ENCODE results near the gene CPLX1.

The CPLX1 gene

GRCh38 chr4:864456-865120 lies 38.7 kb upstream of the CPLX1 start:
- H3K36me3 ChIP-seq (ENCODE audit: insufficient read depth, low read length): peaks cover 7% of the 10 kb centered on the region

GRCh38 chr4:860561-860960 lies 34.6 kb upstream of the CPLX1 start:
- Histone ChIP-seq H3K4me1 (ENCODE audit: insufficient read depth, low read length) (no peaks in the 10 kb centered on the region), H3K9ac (ENCODE audit: low read depth, low read length) (no peak overlapping the region), H3K9me3 (ENCODE audit: control insufficient read depth, insufficient read depth, low read length) (no peaks in the 10 kb centered on the region), H3K36me3 (ENCODE audit: insufficient read depth, low read length) (peaks cover 15% of the 10 kb centered on the region)

More at GRCh38 chr4:864456-865120, 38.7 kb upstream of the CPLX1 start:
- peaks cover 3% of the 10 kb centered on the region; the same call in 1 of the 2 replicates for H3K4me1 ChIP-seq (ENCODE audit: insufficient read depth, low read length)
- no peak overlapping the region for H3K9ac ChIP-seq (ENCODE audit: low read depth, low read length)
- H3K9me3 ChIP-seq (ENCODE audit: control insufficient read depth, insufficient read depth, low read length): no peaks in the 10 kb centered on the region

DNA sequence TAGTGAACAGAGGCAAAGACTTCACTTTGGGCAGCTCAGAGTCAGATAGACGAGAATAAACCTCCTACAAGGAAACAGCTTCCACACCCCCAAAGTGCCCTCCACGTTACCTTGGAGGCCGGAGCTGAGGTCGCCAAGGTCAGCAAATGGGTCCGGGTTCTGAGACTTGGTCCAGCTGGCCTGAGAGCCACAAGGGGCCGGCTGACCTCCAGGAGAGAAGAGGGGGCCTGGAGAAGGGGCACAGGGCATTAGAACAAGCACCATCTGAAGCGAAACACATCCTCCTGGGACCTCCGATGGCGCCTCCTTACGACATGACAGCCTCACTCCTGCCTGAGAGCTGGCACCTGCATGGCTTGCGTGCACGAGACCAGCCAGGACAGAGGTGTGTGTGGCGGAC lies 33.6 kb upstream of the CPLX1 start:
- Histone ChIP-seq H3K4me1 (ENCODE audit: insufficient read depth, low read length) (no peaks in the 10 kb centered on the region), H3K36me3 (ENCODE audit: insufficient read depth, low read length) (peaks cover 14% of the 10 kb centered on the region), H3K9me3 (ENCODE audit: control insufficient read depth, insufficient read depth, low read length) (no peaks in the 10 kb centered on the region), H3K9ac (ENCODE audit: low read depth, low read length) (no peak overlapping the region)

DNA sequence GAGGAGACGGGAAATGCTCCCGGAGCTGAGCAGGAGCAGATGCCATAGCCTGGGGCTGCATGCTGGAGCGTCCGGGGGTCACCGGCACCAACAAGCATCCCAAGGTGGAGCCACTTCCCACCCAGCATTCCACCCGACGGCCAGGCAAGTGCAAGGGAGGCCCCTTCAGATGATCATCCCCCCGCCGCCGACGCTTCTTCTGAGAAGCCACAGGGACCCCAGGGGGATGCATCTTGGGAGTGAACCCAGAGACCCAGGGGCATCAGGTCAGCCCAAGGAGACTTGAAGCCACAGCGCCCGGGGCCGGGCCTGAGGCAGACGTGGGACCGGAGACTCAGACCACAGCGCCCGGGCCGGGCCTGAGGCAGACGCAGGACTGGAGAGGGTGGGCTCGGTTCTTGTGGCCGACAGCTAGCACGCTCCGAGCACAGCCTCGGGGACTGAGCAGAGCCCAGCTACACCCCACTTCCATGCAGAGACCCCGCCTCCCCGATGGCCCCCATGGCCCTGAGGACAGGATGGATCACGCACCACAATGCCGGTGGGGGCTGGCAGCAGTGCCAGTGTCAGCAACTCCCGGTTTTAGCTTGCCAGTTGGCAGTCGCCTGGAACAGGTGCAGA lies 33.0 kb upstream of the CPLX1 start:
- H3K9me3 ChIP-seq (ENCODE audit: control insufficient read depth, insufficient read depth, low read length): no peaks in the 10 kb centered on the region
- peaks cover 11% of the 10 kb centered on the region; the same call in 1 of the 2 replicates for H3K36me3 ChIP-seq (ENCODE audit: insufficient read depth, low read length)
- no peaks in the 10 kb centered on the region for H3K4me1 ChIP-seq (ENCODE audit: insufficient read depth, low read length)
- no peak overlapping the region for H3K9ac ChIP-seq (ENCODE audit: low read depth, low read length)

DNA sequence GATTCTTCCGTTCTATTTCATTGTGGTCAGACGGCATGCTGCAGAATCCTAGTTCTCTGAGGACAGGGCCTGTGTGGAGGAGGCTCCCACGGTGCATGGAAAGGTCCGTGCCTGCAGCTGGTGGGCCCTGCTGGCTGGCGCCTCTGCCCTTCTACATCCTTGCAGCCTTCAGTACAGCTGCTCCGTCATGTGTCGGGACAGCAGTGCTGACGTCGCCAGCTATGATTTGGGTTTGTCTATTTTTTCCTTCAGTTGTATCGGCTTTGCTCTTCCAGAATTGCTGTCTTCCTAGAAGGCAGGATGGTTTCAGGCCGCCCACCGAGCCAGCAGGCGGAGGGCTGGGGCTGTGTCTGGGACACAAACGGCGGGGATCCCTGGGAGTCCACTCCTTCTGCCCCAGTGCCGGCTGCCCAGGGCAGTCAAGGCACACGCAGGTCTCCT lies 32.1 kb upstream of the CPLX1 start:
- no peak overlapping the region for H3K9ac ChIP-seq (ENCODE audit: low read depth, low read length)
- H3K9me3 ChIP-seq (ENCODE audit: control insufficient read depth, insufficient read depth, low read length): no peaks in the 10 kb centered on the region
- peaks cover 9% of the 10 kb centered on the region; the same call in 1 of the 2 replicates for H3K36me3 ChIP-seq (ENCODE audit: insufficient read depth, low read length)
- H3K4me1 ChIP-seq (ENCODE audit: insufficient read depth, low read length): no peaks in the 10 kb centered on the region

- Histone ChIP-seq H3K9ac (ENCODE audit: low read depth, low read length) (no peak overlapping the region), H3K4me1 (ENCODE audit: insufficient read depth, low read length) (no peaks in the 10 kb centered on the region), H3K36me3 (ENCODE audit: insufficient read depth, low read length) (peaks cover 9% of the 10 kb centered on the region; the same call in 1 of the 2 replicates), H3K9me3 (ENCODE audit: control insufficient read depth, insufficient read depth, low read length) (no peaks in the 10 kb centered on the region)
Observed at GRCh38 chr4:857461-857860, 31.5 kb upstream of the CPLX1 start.

DNA sequence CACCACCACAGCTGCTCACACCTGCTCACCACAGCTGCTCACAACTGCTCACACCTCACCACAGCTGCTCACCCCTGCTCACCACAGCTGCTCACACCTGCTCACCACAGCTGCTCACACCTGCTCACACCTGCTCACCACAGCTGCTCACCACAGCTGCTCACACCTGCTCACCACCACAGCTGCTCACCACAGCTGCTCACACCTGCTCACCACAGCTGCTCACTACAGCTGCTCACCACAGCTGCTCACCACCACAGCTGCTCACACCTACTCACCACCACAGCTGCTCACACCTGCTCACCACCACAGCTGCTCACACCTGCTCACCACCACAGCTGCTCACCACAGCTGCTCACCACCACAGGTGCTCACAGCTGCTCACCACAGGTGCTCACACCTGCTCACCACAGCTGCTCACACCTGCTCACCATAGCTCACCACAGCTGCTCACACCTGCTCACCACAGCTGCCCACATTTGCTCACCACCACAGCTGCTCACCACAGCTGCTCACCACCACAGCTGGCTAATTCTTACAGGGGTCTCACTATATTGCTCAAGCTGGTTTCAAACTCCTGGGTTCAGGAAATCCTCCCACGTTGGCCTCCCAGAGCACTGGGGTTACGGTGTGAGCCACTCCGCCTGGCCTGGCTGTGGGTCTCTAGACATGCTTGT lies 30.4 kb upstream of the CPLX1 start:
- peaks cover 9% of the 10 kb centered on the region; the same call in 1 of the 2 replicates for H3K36me3 ChIP-seq (ENCODE audit: insufficient read depth, low read length)
- no peak overlapping the region for H3K9ac ChIP-seq (ENCODE audit: low read depth, low read length)
- no peaks in the 10 kb centered on the region for H3K4me1 ChIP-seq (ENCODE audit: insufficient read depth, low read length)
- no peaks in the 10 kb centered on the region for H3K9me3 ChIP-seq (ENCODE audit: control insufficient read depth, insufficient read depth, low read length)

DNA sequence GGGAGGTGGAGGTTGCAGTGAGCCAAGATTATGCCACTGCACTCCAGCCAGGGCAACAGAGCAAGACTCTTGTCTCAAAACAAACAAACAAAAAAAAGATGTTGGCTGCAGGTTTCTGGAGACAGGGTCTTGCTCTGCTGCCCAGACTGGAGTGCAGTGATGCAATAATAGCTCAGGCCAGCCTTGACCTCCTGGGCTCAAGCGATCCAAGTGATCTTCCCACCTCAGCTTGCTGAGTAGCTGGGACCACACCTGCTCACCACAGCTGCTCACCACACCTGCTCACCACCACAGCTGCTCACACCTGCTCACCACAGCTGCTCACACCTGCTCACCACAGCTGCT lies 29.9 kb upstream of the CPLX1 start:
- Histone ChIP-seq H3K9me3 (ENCODE audit: control insufficient read depth, insufficient read depth, low read length) (no peaks in the 10 kb centered on the region), H3K4me1 (ENCODE audit: insufficient read depth, low read length) (no peaks in the 10 kb centered on the region), H3K36me3 (ENCODE audit: insufficient read depth, low read length) (peaks cover 9% of the 10 kb centered on the region; the same call in 1 of the 2 replicates), H3K9ac (ENCODE audit: low read depth, low read length) (no peak overlapping the region)

DNA sequence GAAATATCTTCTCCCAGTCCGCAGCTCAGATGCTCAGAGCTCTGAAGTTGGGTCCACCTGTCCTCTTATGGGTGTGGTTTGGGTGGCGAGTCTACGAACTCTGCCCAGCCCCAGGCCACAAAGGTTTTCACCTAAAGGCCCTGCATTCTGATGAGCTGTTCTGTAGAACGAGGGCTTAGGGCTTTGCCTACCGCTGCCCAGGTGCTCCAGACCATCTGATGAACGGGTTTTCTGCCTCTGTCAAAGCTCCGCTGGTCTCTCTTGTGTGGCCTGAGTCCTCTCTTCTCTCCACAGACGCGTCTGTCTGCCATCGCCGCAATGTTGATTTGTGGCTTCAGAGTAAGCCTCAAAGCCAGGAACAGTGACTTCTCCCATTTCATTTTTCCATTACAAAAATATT lies 28.4 kb upstream of the CPLX1 start:
- Histone ChIP-seq H3K4me1 (ENCODE audit: insufficient read depth, low read length) (no peaks in the 10 kb centered on the region), H3K9ac (ENCODE audit: low read depth, low read length) (no peak overlapping the region), H3K36me3 (ENCODE audit: insufficient read depth, low read length) (peaks cover 9% of the 10 kb centered on the region; the same call in 1 of the 2 replicates), H3K9me3 (ENCODE audit: control insufficient read depth, insufficient read depth, low read length) (no peaks in the 10 kb centered on the region)

GRCh38 chr4:853416-853781 lies 27.5 kb upstream of the CPLX1 start:
- Histone ChIP-seq H3K9ac (ENCODE audit: low read depth, low read length) (no peak overlapping the region), H3K36me3 (ENCODE audit: insufficient read depth, low read length) (peaks cover 6% of the 10 kb centered on the region; the same call in 1 of the 2 replicates), H3K4me1 (ENCODE audit: insufficient read depth, low read length) (no peaks in the 10 kb centered on the region), H3K9me3 (ENCODE audit: control insufficient read depth, insufficient read depth, low read length) (no peaks in the 10 kb centered on the region)

GRCh38 chr4:851701-852430 lies 25.9 kb upstream of the CPLX1 start:
- no peaks in the 10 kb centered on the region for H3K9me3 ChIP-seq (ENCODE audit: control insufficient read depth, insufficient read depth, low read length)
- H3K9ac ChIP-seq (ENCODE audit: low read depth, low read length): no peak overlapping the region
- H3K36me3 ChIP-seq (ENCODE audit: insufficient read depth, low read length): peaks cover 3% of the 10 kb centered on the region; the same call in 1 of the 2 replicates
- no peaks in the 10 kb centered on the region for H3K4me1 ChIP-seq (ENCODE audit: insufficient read depth, low read length)

- Histone ChIP-seq H3K9ac (ENCODE audit: low read depth, low read length) (no peak overlapping the region), H3K36me3 (ENCODE audit: insufficient read depth, low read length) (no peaks in the 10 kb centered on the region), H3K4me1 (ENCODE audit: insufficient read depth, low read length) (no peaks in the 10 kb centered on the region; the same call in 1 of the 2 replicates), H3K9me3 (ENCODE audit: control insufficient read depth, insufficient read depth, low read length) (no peaks in the 10 kb centered on the region)
Observed at GRCh38 chr4:850323-850945, 24.5 kb upstream of the CPLX1 start.

GRCh38 chr4:849478-850175 lies 23.7 kb upstream of the CPLX1 start:
- no peak overlapping the region for H3K9ac ChIP-seq (ENCODE audit: low read depth, low read length)
- no peaks in the 10 kb centered on the region for H3K9me3 ChIP-seq (ENCODE audit: control insufficient read depth, insufficient read depth, low read length)
- no peaks in the 10 kb centered on the region; the same call in 1 of the 2 replicates for H3K4me1 ChIP-seq (ENCODE audit: insufficient read depth, low read length)
- H3K36me3 ChIP-seq (ENCODE audit: insufficient read depth, low read length): no peaks in the 10 kb centered on the region

Data from ES-I3 (cell line).